Activated CD8-positive, alpha-beta memory T cell treated with anti-CD3 and anti-CD28 coated beads for 48 hours (primary cell): ENCODE results near the gene SH3PXD2A.

Source experiments
- DNase-seq, 3 experiments: peaks; one replicate each; pipeline ENCODE4 v3.0.0-alpha.2; 2020; ENCODE audit warnings: low read depth in 2 of 3, low spot score in 2 of 3

Gene SH3PXD2A

GRCh38 chr10:103589074-103589630 lies 266.2 kb downstream of the SH3PXD2A start:
- DNase-seq: no peak

- no peak for DNase-seq
These were observed 268.3 kb downstream of the SH3PXD2A start for GRCh38 chr10:103587073-103587472.

GRCh38 chr10:103585011-103585405 lies 270.4 kb downstream of the SH3PXD2A start:
- no peak for DNase-seq

GRCh38 chr10:103584216-103585010 lies 271.0 kb downstream of the SH3PXD2A start:
- peak; percentile 10 to 22 (median 16) for DNase-seq

- DNase-seq: no peak
These were observed 271.5 kb downstream of the SH3PXD2A start for GRCh38 chr10:103583871-103584215.

- no peak for DNase-seq
These were observed 272.8 kb downstream of the SH3PXD2A start for GRCh38 chr10:103582331-103583123.

GRCh38 chr10:103581499-103581898 lies 273.9 kb downstream of the SH3PXD2A start:
- no peak for DNase-seq

GRCh38 chr10:103580430-103580829 lies 274.9 kb downstream of the SH3PXD2A start:
- no peak for DNase-seq

GRCh38 chr10:103580011-103580410 lies 275.4 kb downstream of the SH3PXD2A start:
- no peak for DNase-seq

- DNase-seq: no peak
These were observed 276.5 kb downstream of the SH3PXD2A start for GRCh38 chr10:103578782-103579382.

- no peak for DNase-seq
These were observed 278.5 kb downstream of the SH3PXD2A start for GRCh38 chr10:103576862-103577261.

GRCh38 chr10:103576076-103576471 lies 279.3 kb downstream of the SH3PXD2A start:
- DNase-seq: no peak

- no peak for DNase-seq
These were observed 279.8 kb downstream of the SH3PXD2A start for GRCh38 chr10:103575416-103576075.

GRCh38 chr10:103574097-103575061 lies 281.0 kb downstream of the SH3PXD2A start:
- no peak for DNase-seq

- DNase-seq: no peak
These were observed 282.2 kb downstream of the SH3PXD2A start for GRCh38 chr10:103573205-103573487.

GRCh38 chr10:103572347-103573204 lies 282.8 kb downstream of the SH3PXD2A start:
- no peak for DNase-seq

- no peak for DNase-seq
These were observed 283.8 kb downstream of the SH3PXD2A start for GRCh38 chr10:103571656-103571975.

GRCh38 chr10:103570844-103571655 lies 284.3 kb downstream of the SH3PXD2A start:
- no peak for DNase-seq

- DNase-seq: no peak
These were observed 285.5 kb downstream of the SH3PXD2A start for GRCh38 chr10:103569896-103570295.
